ENCODE measurements around the gene CDKL1. TPM values are rescaled to one million over a fixed set of nuclear protein-coding genes. Genes with fewer than 3 reads are reported as not detected.

The CDKL1 gene
- total RNA-seq, 1 experiment from 2014 or later, result 3.6 TPM

- POLR2A ChIA-PET, result no interaction called here
- CTCF ChIA-PET, result no interaction called here
- TF ChIP-seq RORB (CRISPR knock-in tag; IDR thresholded peaks at IDR 0.05) (no peak), E2F1 (CRISPR knock-in tag; IDR thresholded peaks at IDR 0.05) (no peak), TEAD1 (CRISPR knock-in tag; IDR thresholded peaks at IDR 0.05) (no peak), FOXK1 (CRISPR knock-in tag; IDR thresholded peaks at IDR 0.05) (no peak), HMGA2 (CRISPR knock-in tag; IDR thresholded peaks at IDR 0.05) (no peak), OVOL2 (CRISPR knock-in tag; IDR thresholded peaks at IDR 0.05; ENCODE audit: borderline replicate concordance) (no peak), ATF1 (CRISPR knock-in tag; IDR thresholded peaks at IDR 0.05) (no peak), ZBTB21 (CRISPR knock-in tag; IDR thresholded peaks at IDR 0.05; ENCODE audit: borderline replicate concordance) (no peak), ZNF423 (CRISPR knock-in tag; IDR thresholded peaks at IDR 0.05) (no peak)
- H3K27me3 Mint-ChIP-seq (ENCODE audit: low read depth), result no peaks in the 10 kb centered on the region
- no peak overlapping the region for H3K4me3 Mint-ChIP-seq
- H3K27ac Mint-ChIP-seq, result no peak overlapping the region
- ATAC-seq (no peak), DNase-seq (ENCODE audit: low spot score) (no peak)
- H3K36me3 Mint-ChIP-seq, result no peaks in the 10 kb centered on the region
- no peaks in the 10 kb centered on the region for H3K9me3 Mint-ChIP-seq
- H3K4me1 Mint-ChIP-seq, result no peaks in the 10 kb centered on the region
These were observed 15.7 kb downstream of the CDKL1 start for GRCh38 chr14:50381008-50381407.

- Mint-ChIP-seq H3K36me3 (no peaks in the 10 kb centered on the region), H3K27me3 (ENCODE audit: low read depth) (no peaks in the 10 kb centered on the region), H3K4me1 (no peaks in the 10 kb centered on the region), H3K27ac (no peak overlapping the region), H3K9me3 (no peaks in the 10 kb centered on the region), H3K4me3 (no peak overlapping the region)
- ChIA-PET CTCF (no interaction called here), POLR2A (no interaction called here)
- DNase-seq (ENCODE audit: low spot score), result no peak
- no peak for TF ChIP-seq ZMAT4 (CRISPR knock-in tag; IDR thresholded peaks at IDR 0.05)
- ATAC-seq, result no peak
These were observed 16.2 kb downstream of the CDKL1 start for GRCh38 chr14:50380455-50380854.

GRCh38 chr14:50379563-50379962 lies 17.1 kb downstream of the CDKL1 start:
- H3K36me3 Mint-ChIP-seq, result no peaks in the 10 kb centered on the region
- no peak for DNase-seq (ENCODE audit: low spot score)
- no peaks in the 10 kb centered on the region for H3K27me3 Mint-ChIP-seq (ENCODE audit: low read depth)
- H3K9me3 Mint-ChIP-seq, result no peaks in the 10 kb centered on the region
- CTCF ChIA-PET, result no interaction called here
- H3K4me3 Mint-ChIP-seq, result no peak overlapping the region
- POLR2A ChIA-PET, result no interaction called here
- H3K27ac Mint-ChIP-seq, result no peak overlapping the region
- no peaks in the 10 kb centered on the region for H3K4me1 Mint-ChIP-seq
- no peak for ATAC-seq
- TF ChIP-seq ARID4B (CRISPR knock-in tag; IDR thresholded peaks at IDR 0.05; ENCODE audit: borderline replicate concordance) (no peak), GTF2I (CRISPR knock-in tag; conservative IDR thresholded peaks at IDR 0.05) (no peak), ZNF532 (CRISPR knock-in tag; IDR thresholded peaks at IDR 0.05; ENCODE audit: borderline replicate concordance) (no peak), ZNF416 (CRISPR knock-in tag; IDR thresholded peaks at IDR 0.05) (no peak), USF1 (CRISPR knock-in tag; IDR thresholded peaks at IDR 0.05) (no peak), TEAD4 (CRISPR knock-in tag; IDR thresholded peaks at IDR 0.05) (no peak), ESRRA (CRISPR knock-in tag; IDR thresholded peaks at IDR 0.05; ENCODE audit: borderline replicate concordance) (no peak), ZNF263 (CRISPR knock-in tag; IDR thresholded peaks at IDR 0.05; ENCODE audit: low read depth) (no peak), ZNF138 (CRISPR knock-in tag; conservative IDR thresholded peaks at IDR 0.05) (no peak), MAX (CRISPR knock-in tag; IDR thresholded peaks at IDR 0.05) (no peak), HMGXB4 (CRISPR knock-in tag; IDR thresholded peaks at IDR 0.05) (no peak), JUN (CRISPR knock-in tag; IDR thresholded peaks at IDR 0.05) (no peak)

All from WTC11 (cell line).